HCT116 (cell line): ENCODE results near the gene DHX32. TPM values are rescaled to one million over a fixed set of nuclear protein-coding genes. Genes with fewer than 3 reads are reported as not detected.
A peak's percentile ranks its signal among the peaks of the same experiment; 100 is the strongest.
"Not testable (repeated sequence)": the region's sequence is repeated elsewhere in the genome, so short reads cannot be mapped to it uniquely, and the experiment has no call there.

ENCODE experiments used
- ATAC-seq: fragments of 200-7000 bp; cut with Tn5 transposase; 2 replicates; pipeline ENCODE4 v1.9.1; 2020; ENCODE audit warnings: mild to moderate bottlenecking, moderate library complexity
- BruUV-seq: library from RNA; stranded (reverse); fragments of 400-500 nt; replicated peaks from 2 replicates; lab custom pipeline; 2021; lab: Mats Ljungman, UMichigan
- CTCF ChIA-PET: fragments of 300-600 bp; sonication (Branson Sonifier 250); formaldehyde crosslinking; loops from one replicate; lab custom pipeline; 2021; ENCODE audit warnings: antibody characterized with exemption; lab: Charles Lee
- POLR2A ChIA-PET: fragments of 300-600, 350-600 bp; sonication (Branson Sonifier 250); formaldehyde crosslinking; loops from one replicate; lab custom pipeline; 2021; ENCODE audit warnings: antibody characterized with exemption; lab: Charles Lee
- RAD21 ChIA-PET, 2 experiments: fragments of 300-600 bp; sonication (Branson Sonifier 250); formaldehyde crosslinking; loops; one replicate each; lab custom pipeline; 2023; ENCODE audit warnings: low total read pairs in 2 of 2; ENCODE audit not compliant: uncharacterized antibody in 2 of 2, unreplicated experiment in 2 of 2, low non-redundant PET in 1 of 2; lab: Charles Lee
- DNase-seq: peaks from one replicate; pipeline ENCODE4 v3.0.0-alpha.2; 2010; ENCODE audit warnings: low read depth, low spot score
- H2AFZ ChIP-seq: fragments of 200-600 bp; shearing (Covaris generic), sonication (generic); 2 replicates; pipeline ENCODE4 v1.6.1; 2017; ENCODE audit warnings: low read depth, mixed run types, mixed read lengths, antibody characterized with exemption, low read length; ENCODE audit not compliant: poor library complexity, severe bottlenecking
- H3K27ac ChIP-seq: 2 replicates; pipeline ENCODE4 v1.5.1; 2012; ENCODE audit warnings: low read depth, low read length
- H3K27me3 ChIP-seq: fragments of 200-600 bp; sonication (generic); 2 replicates; pipeline ENCODE4 v1.6.1; 2016; ENCODE audit warnings: mixed run types, low read length, mixed read lengths; ENCODE audit not compliant: insufficient read depth
- H3K36me3 ChIP-seq, 2 experiments: fragments of 200-500 bp in 1 of 2; fragments of 200-600 bp in 1 of 2; sonication (Bioruptor generic) in 1 of 2; sonication (generic) in 1 of 2; 2 replicates each; pipeline versions ENCODE4 v1.5.1 to v1.6.1; 2014 to 2016; ENCODE audit warnings: low read length in 2 of 2, inconsistent platforms in 1 of 2, mixed read lengths in 1 of 2, mixed run types in 1 of 2; ENCODE audit not compliant: insufficient read depth in 2 of 2, control insufficient read depth in 1 of 2
- H3K4me1 ChIP-seq, 2 experiments: fragments of 200-600 bp in 1 of 2; sonication (generic) in 1 of 2; 2 replicates each; pipeline versions ENCODE4 v1.5.1 to v1.6.1; 2012 to 2017; ENCODE audit warnings: low read length in 2 of 2, inconsistent platforms in 1 of 2, mild to moderate bottlenecking in 1 of 2, mixed read lengths in 1 of 2, mixed run types in 1 of 2, moderate library complexity in 1 of 2; ENCODE audit not compliant: insufficient read depth in 2 of 2, control insufficient read depth in 1 of 2
- H3K4me2 ChIP-seq: fragments of 200-600 bp; sonication (generic); 2 replicates; pipeline ENCODE4 v1.6.1; 2017; ENCODE audit warnings: mixed run types, low read length, mixed read lengths
- H3K4me3 ChIP-seq, 2 experiments: fragments of 200-600 bp in 1 of 2; sonication (generic) in 1 of 2; replicated peaks in 1 of 2; 2 replicates each; pipeline ENCODE4 v1.5.1; 2011 to 2016; ENCODE audit warnings: low read length in 2 of 2, control low read depth in 1 of 2, low read depth in 1 of 2, mild to moderate bottlenecking in 1 of 2, mixed read lengths in 1 of 2, mixed run types in 1 of 2
- H3K79me2 ChIP-seq: fragments of 200-600 bp; sonication (generic); 2 replicates; pipeline ENCODE4 v1.6.1; 2017; ENCODE audit warnings: mild to moderate bottlenecking, mixed run types, low read length, moderate library complexity, mixed read lengths; ENCODE audit not compliant: insufficient read depth
- H3K9ac ChIP-seq: fragments of 200-600 bp; sonication (generic); 2 replicates; pipeline ENCODE4 v1.6.1; 2016; ENCODE audit warnings: low read length, mixed read lengths
- H3K9me2 ChIP-seq: fragments of 200-600 bp; sonication (generic), shearing (Covaris generic); 2 replicates; pipeline ENCODE4 v1.6.1; 2017; ENCODE audit warnings: mixed run types, mild to moderate bottlenecking, moderate library complexity; ENCODE audit not compliant: insufficient read depth
- H3K9me3 ChIP-seq, 2 experiments: fragments of 200-500 bp in 1 of 2; fragments of 200-600 bp in 1 of 2; sonication (Bioruptor generic) in 1 of 2; sonication (generic) in 1 of 2; 2 replicates each; pipeline ENCODE4 v1.6.1; 2014 to 2017; ENCODE audit warnings: low read length in 2 of 2, mixed read lengths in 2 of 2, inconsistent platforms in 1 of 2, low read depth in 1 of 2, mild to moderate bottlenecking in 1 of 2, mixed run types in 1 of 2, moderate library complexity in 1 of 2; ENCODE audit not compliant: control insufficient read depth in 1 of 2, insufficient read depth in 1 of 2
- H4K20me1 ChIP-seq: fragments of 200-600 bp; sonication (generic), shearing (Covaris generic); 2 replicates; pipeline ENCODE4 v1.6.1; 2017; ENCODE audit warnings: mixed run types, mild to moderate bottlenecking, moderate library complexity; ENCODE audit not compliant: insufficient read depth
- CBX3 ChIP-seq: IDR thresholded peaks from 2 replicates; pipeline ENCODE4 v1.6.1; 2012; ENCODE audit warnings: low read depth
- EGR1 ChIP-seq: IDR thresholded peaks from 2 replicates; pipeline ENCODE4 v1.6.1; 2012; ENCODE audit warnings: low read depth
- FOSL1 ChIP-seq: IDR thresholded peaks from 2 replicates; pipeline ENCODE4 v1.6.1; 2012; ENCODE audit warnings: low read depth
- JUND ChIP-seq: IDR thresholded peaks from 2 replicates; pipeline ENCODE4 v1.6.1; 2012
- POLR2AphosphoS5 ChIP-seq: IDR thresholded peaks from 2 replicates; pipeline ENCODE4 v1.6.1; 2011; ENCODE audit warnings: mild to moderate bottlenecking, low read depth, low read length, moderate library complexity
- RAD21 ChIP-seq: IDR thresholded peaks from 2 replicates; pipeline ENCODE4 v1.6.1; 2012; ENCODE audit warnings: low read depth, mild to moderate bottlenecking
- SP1 ChIP-seq: IDR thresholded peaks from 2 replicates; pipeline ENCODE4 v1.6.1; 2012; ENCODE audit warnings: low read depth
- SRF ChIP-seq: IDR thresholded peaks from 2 replicates; pipeline ENCODE4 v1.6.1; 2012; ENCODE audit warnings: low read depth
- intact Hi-C: fragments of 100-400 bp; cut with micrococcal nuclease; formaldehyde crosslinking; loops from 2 replicates; pipeline ENCODE4 v1.10.0; 2022
- total RNA-seq: library from RNA; stranded (reverse); gene quantifications from one replicate; pipeline ENCODE4 v1.2.1, GENCODE V29; 2021; ENCODE audit not compliant: unreplicated experiment

DHX32 gene
- total RNA-seq, 1 experiment from 2014 or later: 50.9 TPM

DNA sequence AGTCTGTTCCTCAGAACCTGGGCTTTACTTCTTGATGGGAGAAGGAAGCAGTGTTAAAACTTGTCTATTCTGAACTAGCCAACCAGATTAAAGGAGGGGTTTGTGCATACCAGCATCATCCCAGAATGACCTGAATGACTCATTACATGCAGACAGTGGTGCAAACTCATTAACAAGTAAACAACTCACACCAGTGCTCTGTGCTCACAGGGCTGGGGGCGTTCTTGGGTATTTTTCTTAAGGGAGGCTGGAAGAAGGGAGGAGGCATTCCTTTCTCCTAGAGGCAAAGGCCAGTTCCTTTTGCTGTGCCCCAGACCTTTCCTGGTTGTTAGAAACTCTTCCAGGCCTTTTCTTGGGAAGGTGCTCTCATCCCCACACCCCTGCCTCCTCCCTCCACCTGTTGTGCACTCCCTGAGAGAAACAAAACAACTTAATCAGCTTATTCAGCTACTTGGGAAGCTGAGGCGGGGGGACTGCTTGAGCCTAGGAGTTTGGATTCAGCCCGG, 22.1 kb upstream of the DHX32 start:
- DNase-seq: peak; percentile 33
- H3K27me3 ChIP-seq, POLR2A ChIA-PET, H3K9me3 ChIP-seq, H2AFZ ChIP-seq, CTCF ChIA-PET, H3K79me2 ChIP-seq, H3K36me3 ChIP-seq, intact Hi-C loops, RAD21 ChIA-PET, H4K20me1 ChIP-seq, BruUV-seq, ATAC-seq, H3K9me2 ChIP-seq: not testable (repeated sequence)
- peak overlapping the region; percentile 7; the same call in 1 of the 2 replicates for H3K9ac ChIP-seq
- peak overlapping the region in 1 of 2 experiments; percentile 10; a peak in 1 of 4 replicates for H3K4me3 ChIP-seq
- peaks cover 31 to 41% of the 10 kb centered on the region in 2 experiments for H3K4me1 ChIP-seq
- peak overlapping the region; percentile 56 for H3K4me2 ChIP-seq
- peak overlapping the region; percentile 41; the same call in 1 of the 2 replicates for H3K27ac ChIP-seq
- peak; percentile 66 for TF ChIP-seq FOSL1
- TF ChIP-seq RAD21: 0 out of 2 replicates have a peak, but pooled peaks have one; percentile 3
- peak; percentile 42; the same call in 1 of the 2 replicates for TF ChIP-seq SP1
- peak; percentile 65 for TF ChIP-seq JUND
- TF ChIP-seq EGR1: 0 out of 2 replicates have a peak, but pooled peaks have one; percentile 21

DNA sequence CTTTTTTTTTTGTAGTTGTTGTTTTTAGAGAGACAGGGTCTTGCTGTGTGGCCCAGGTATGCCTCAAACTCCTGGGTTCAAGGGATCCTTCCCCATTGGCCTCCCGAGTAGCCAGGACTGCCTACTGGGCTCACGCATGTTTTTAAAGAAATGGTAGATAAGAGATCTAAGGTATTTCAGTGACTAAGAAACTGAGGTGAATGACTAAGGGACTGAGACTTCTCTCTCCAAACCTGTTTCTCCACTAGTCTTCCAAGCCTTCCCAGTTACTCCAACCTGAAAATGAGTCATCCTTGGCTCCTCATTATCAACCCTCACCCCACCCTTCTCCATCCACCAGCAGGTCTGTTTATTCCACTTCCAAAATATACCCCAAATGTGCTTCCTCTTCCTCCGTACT, 19.9 kb upstream of the DHX32 start:
- H3K27ac ChIP-seq: peak overlapping the region; percentile 72
- DNase-seq: peak; percentile 94
- TF ChIP-seq SP1 (peak; percentile 92), JUND (peak; percentile 98), FOSL1 (peak; percentile 96), SRF (peak; percentile 65; the same call in 1 of the 2 replicates), CBX3 (peak; percentile 96), POLR2AphosphoS5 (peak; percentile 32; the same call in 1 of the 2 replicates)
- H3K9me3 ChIP-seq, H3K27me3 ChIP-seq, BruUV-seq, H3K36me3 ChIP-seq, RAD21 ChIA-PET, H2AFZ ChIP-seq, H3K9me2 ChIP-seq, H3K79me2 ChIP-seq, intact Hi-C loops, CTCF ChIA-PET, POLR2A ChIA-PET, H4K20me1 ChIP-seq: not testable (repeated sequence)
- peak overlapping the region; percentile 30 for H3K9ac ChIP-seq
- peaks cover 31 to 46% of the 10 kb centered on the region in 2 experiments for H3K4me1 ChIP-seq
- peak; percentile 82 for ATAC-seq
- H3K4me2 ChIP-seq: peak overlapping the region; percentile 74
- peak overlapping the region in 1 of 2 experiments; percentile 38; a peak in 2 of 4 replicates for H3K4me3 ChIP-seq

DNA sequence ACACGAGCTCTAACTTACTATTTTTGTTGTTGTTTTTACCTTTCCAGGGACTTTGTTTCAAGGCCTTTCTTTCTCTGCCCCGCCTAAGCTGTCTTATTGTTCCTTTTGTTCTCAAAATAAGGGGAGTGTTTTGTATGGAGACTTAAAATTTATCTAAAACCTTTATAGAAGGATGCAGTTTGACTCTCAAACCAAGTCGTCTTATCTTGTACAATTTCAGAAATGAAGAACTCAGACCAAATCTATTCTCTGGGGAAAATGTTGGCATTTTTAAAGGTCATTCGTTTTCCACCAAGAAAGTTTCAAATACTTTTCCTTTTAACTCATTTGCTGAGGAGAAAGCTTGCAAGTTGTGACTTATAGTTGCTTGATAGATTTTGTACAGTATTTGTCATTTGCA, 16.2 kb upstream of the DHX32 start:
- POLR2A ChIA-PET, ATAC-seq, H3K79me2 ChIP-seq, H4K20me1 ChIP-seq, H3K27me3 ChIP-seq, DNase-seq, H3K9me2 ChIP-seq, H3K27ac ChIP-seq, H2AFZ ChIP-seq, intact Hi-C loops, H3K36me3 ChIP-seq, H3K9me3 ChIP-seq: not testable (repeated sequence)
- Histone ChIP-seq H3K9ac (peak overlapping the region; percentile 70), H3K4me3 (peak overlapping the region; percentile 80), H3K4me2 (peak overlapping the region; percentile 60), H3K4me1 (peaks cover 15 to 33% of the 10 kb centered on the region in 2 experiments)
- ChIA-PET CTCF (interaction anchor here (0.6 kb wide), 1 partner anchor 33 kb away, joined by 4 read pairs; no protein-coding TSS in a partner anchor), RAD21 (interaction anchor here in 1 of 2 experiments (0.6 to 1.5 kb wide), 2 partner anchors 18 to 37 kb away, joined by 3 to 4 read pairs; no protein-coding TSS in a partner anchor)
- TSS peak; percentile 57 for BruUV-seq
